Measurements from ENCODE around the gene GRIP1.

GRIP1 gene

DNA sequence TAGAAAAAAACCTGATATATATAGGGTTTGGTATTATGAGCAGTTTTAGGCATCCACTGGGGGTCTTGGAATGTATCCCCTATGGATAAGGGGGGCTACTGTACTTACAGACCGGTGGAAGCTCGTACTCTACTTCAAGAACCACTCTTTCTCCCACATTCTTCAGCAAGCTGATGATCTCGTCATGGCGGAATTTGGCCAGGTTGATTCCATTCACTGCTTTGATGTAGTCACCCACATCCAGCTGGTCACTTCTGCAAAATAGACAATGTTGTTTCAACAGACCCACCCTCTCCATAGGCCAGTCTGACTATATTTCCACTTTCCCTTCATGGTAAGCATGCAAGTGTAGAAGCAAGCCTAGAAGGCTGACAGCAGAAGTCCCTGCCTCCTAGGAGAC lies 139.9 kb downstream of the GRIP1 start:
- Histone ChIP-seq H3K27me3 (ENCODE audit: insufficient read depth, low read length, poor library complexity) (no peaks in the 10 kb centered on the region), H3K4me2 (ENCODE audit: insufficient read depth, low read length) (no peak overlapping the region), H3K27ac (ENCODE audit: low read length) (no peak overlapping the region), H3K4me1 (ENCODE audit: insufficient read depth, low read length) (no peaks in the 10 kb centered on the region), H2AFZ (ENCODE audit: low read depth, low read length) (no peak overlapping the region), H3K9me3 (ENCODE audit: insufficient read depth, low read length, severe bottlenecking) (no peaks in the 10 kb centered on the region), H3K4me3 (ENCODE audit: low read depth in 1 of 2, low read length in 2 of 2) (no peak overlapping the region), H3K9ac (ENCODE audit: low read depth, low read length) (no peak overlapping the region), H4K20me1 (ENCODE audit: insufficient read depth, low read length) (no peaks in the 10 kb centered on the region), H3K79me2 (ENCODE audit: insufficient read depth, low read length) (no peaks in the 10 kb centered on the region), H3K36me3 (ENCODE audit: insufficient read depth, low read length) (no peaks in the 10 kb centered on the region)
- no peak for TF ChIP-seq EZH2 (IDR thresholded peaks at IDR 0.05; ENCODE audit: borderline replicate concordance, low read depth, low read length, severe bottlenecking)
- TF ChIP-seq, protein P1, sequence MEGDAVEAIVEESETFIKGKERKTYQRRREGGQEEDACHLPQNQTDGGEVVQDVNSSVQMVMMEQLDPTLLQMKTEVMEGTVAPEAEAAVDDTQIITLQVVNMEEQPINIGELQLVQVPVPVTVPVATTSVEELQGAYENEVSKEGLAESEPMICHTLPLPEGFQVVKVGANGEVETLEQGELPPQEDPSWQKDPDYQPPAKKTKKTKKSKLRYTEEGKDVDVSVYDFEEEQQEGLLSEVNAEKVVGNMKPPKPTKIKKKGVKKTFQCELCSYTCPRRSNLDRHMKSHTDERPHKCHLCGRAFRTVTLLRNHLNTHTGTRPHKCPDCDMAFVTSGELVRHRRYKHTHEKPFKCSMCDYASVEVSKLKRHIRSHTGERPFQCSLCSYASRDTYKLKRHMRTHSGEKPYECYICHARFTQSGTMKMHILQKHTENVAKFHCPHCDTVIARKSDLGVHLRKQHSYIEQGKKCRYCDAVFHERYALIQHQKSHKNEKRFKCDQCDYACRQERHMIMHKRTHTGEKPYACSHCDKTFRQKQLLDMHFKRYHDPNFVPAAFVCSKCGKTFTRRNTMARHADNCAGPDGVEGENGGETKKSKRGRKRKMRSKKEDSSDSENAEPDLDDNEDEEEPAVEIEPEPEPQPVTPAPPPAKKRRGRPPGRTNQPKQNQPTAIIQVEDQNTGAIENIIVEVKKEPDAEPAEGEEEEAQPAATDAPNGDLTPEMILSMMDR (IDR thresholded peaks at IDR 0.05; ENCODE audit: borderline replicate concordance, extremely low read depth, low read length, poor library complexity, severe bottlenecking): no peak
- DNase-seq (no peak), ATAC-seq (ENCODE audit: insufficient read depth, low read depth) (no peak)

DNA sequence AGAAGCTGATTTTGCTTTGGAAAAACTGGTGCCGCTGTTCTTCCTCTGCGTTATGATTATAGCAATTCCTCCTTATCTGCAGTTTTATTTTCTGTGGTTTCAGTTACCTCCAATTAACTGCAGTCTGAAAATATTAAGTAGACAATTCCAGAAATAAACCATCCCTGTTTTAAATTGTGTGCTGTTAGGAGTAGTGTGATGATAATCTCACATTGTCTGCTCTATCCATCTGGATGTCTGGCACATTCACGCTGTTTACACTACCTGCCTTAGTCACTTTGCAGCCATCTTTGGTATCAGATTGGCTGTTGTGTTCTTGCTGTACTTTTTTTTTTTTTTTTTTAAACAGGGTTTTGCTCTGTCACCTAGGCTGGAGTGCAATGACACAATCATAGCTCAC lies 141.0 kb downstream of the GRIP1 start:
- no peaks in the 10 kb centered on the region for H3K36me3 ChIP-seq (ENCODE audit: insufficient read depth, low read length)
- H3K4me3 ChIP-seq (ENCODE audit: low read depth in 1 of 2, low read length in 2 of 2): no peak overlapping the region
- no peak overlapping the region for H3K9ac ChIP-seq (ENCODE audit: low read depth, low read length)
- H3K4me1 ChIP-seq (ENCODE audit: insufficient read depth, low read length): no peaks in the 10 kb centered on the region
- TF ChIP-seq EZH2 (IDR thresholded peaks at IDR 0.05; ENCODE audit: borderline replicate concordance, low read depth, low read length, severe bottlenecking): no peak
- TF ChIP-seq, protein P1 (IDR thresholded peaks at IDR 0.05; ENCODE audit: borderline replicate concordance, extremely low read depth, low read length, poor library complexity, severe bottlenecking): no peak
- ATAC-seq (ENCODE audit: insufficient read depth, low read depth) (no peak), DNase-seq (no peak)
- no peak overlapping the region for H3K27ac ChIP-seq (ENCODE audit: low read length)
- H3K27me3 ChIP-seq (ENCODE audit: insufficient read depth, low read length, poor library complexity): no peaks in the 10 kb centered on the region
- H3K4me2 ChIP-seq (ENCODE audit: insufficient read depth, low read length): no peak overlapping the region
- no peaks in the 10 kb centered on the region for H3K79me2 ChIP-seq (ENCODE audit: insufficient read depth, low read length)
- no peak overlapping the region for H2AFZ ChIP-seq (ENCODE audit: low read depth, low read length)
- H3K9me3 ChIP-seq (ENCODE audit: insufficient read depth, low read length, severe bottlenecking): no peaks in the 10 kb centered on the region
- no peaks in the 10 kb centered on the region for H4K20me1 ChIP-seq (ENCODE audit: insufficient read depth, low read length)

DNA sequence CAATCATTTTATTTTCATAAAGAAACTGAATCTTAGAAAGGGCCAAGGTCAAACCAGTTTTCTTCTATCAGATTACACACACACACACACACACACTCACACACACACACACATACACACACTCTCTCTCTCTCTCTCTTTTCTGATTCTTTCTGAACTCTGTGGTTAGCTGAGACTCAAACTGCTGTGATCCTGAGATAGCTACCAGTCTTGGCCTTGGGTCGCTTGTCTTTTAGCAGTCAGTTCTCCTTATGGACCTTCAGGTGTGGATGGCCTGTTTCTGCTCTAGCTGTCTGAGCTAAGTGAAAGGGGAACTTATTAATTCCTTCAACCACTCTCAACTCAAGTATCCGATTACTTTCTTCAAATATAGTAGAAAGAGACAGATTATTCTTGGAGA lies 145.1 kb downstream of the GRIP1 start:
- no peak overlapping the region for H3K4me3 ChIP-seq (ENCODE audit: low read depth in 1 of 2, low read length in 2 of 2)
- H3K9me3 ChIP-seq (ENCODE audit: insufficient read depth, low read length, severe bottlenecking): no peaks in the 10 kb centered on the region
- H3K4me1 ChIP-seq (ENCODE audit: insufficient read depth, low read length): no peaks in the 10 kb centered on the region
- no peak overlapping the region for H3K9ac ChIP-seq (ENCODE audit: low read depth, low read length)
- H3K27ac ChIP-seq (ENCODE audit: low read length): no peak overlapping the region
- no peak for TF ChIP-seq EZH2 (IDR thresholded peaks at IDR 0.05; ENCODE audit: borderline replicate concordance, low read depth, low read length, severe bottlenecking)
- TF ChIP-seq, protein P1 (IDR thresholded peaks at IDR 0.05; ENCODE audit: borderline replicate concordance, extremely low read depth, low read length, poor library complexity, severe bottlenecking): no peak
- no peaks in the 10 kb centered on the region for H3K79me2 ChIP-seq (ENCODE audit: insufficient read depth, low read length)
- no peak for DNase-seq
- H4K20me1 ChIP-seq (ENCODE audit: insufficient read depth, low read length): no peaks in the 10 kb centered on the region
- H2AFZ ChIP-seq (ENCODE audit: low read depth, low read length): no peak overlapping the region
- no peak overlapping the region for H3K4me2 ChIP-seq (ENCODE audit: insufficient read depth, low read length)
- H3K36me3 ChIP-seq (ENCODE audit: insufficient read depth, low read length): no peaks in the 10 kb centered on the region
- no peaks in the 10 kb centered on the region for H3K27me3 ChIP-seq (ENCODE audit: insufficient read depth, low read length, poor library complexity)
- no peak for ATAC-seq (ENCODE audit: insufficient read depth, low read depth)

DNA sequence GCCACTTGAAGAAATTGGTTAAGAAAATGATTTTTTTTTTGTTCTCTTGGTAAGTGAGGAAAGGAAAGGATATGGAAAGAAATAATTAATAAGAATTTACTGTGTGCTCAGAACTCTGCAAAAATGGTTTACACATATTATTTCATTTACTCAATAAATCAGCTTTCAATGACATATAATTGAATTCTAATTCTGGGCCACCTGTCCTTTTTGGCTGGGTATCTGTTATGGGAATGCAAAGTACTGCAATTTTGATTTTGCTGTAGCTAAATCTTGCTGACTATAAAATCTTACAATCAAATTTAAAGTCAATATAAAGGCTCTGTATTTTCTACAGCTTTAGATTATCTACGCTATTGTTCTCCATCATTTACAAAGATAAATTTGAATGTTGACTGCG lies 147.1 kb downstream of the GRIP1 start:
- no peak for ATAC-seq (ENCODE audit: insufficient read depth, low read depth)
- Histone ChIP-seq H2AFZ (ENCODE audit: low read depth, low read length) (no peak overlapping the region), H3K27ac (ENCODE audit: low read length) (no peak overlapping the region), H4K20me1 (ENCODE audit: insufficient read depth, low read length) (no peaks in the 10 kb centered on the region), H3K9ac (ENCODE audit: low read depth, low read length) (no peak overlapping the region), H3K4me1 (ENCODE audit: insufficient read depth, low read length) (no peaks in the 10 kb centered on the region), H3K4me2 (ENCODE audit: insufficient read depth, low read length) (no peak overlapping the region), H3K27me3 (ENCODE audit: insufficient read depth, low read length, poor library complexity) (no peaks in the 10 kb centered on the region), H3K36me3 (ENCODE audit: insufficient read depth, low read length) (no peaks in the 10 kb centered on the region), H3K4me3 (ENCODE audit: low read depth in 1 of 2, low read length in 2 of 2) (no peak overlapping the region), H3K79me2 (ENCODE audit: insufficient read depth, low read length) (no peaks in the 10 kb centered on the region), H3K9me3 (ENCODE audit: insufficient read depth, low read length, severe bottlenecking) (no peaks in the 10 kb centered on the region)
- TF ChIP-seq, protein P1 (IDR thresholded peaks at IDR 0.05; ENCODE audit: borderline replicate concordance, extremely low read depth, low read length, poor library complexity, severe bottlenecking): no peak
- TF ChIP-seq EZH2 (IDR thresholded peaks at IDR 0.05; ENCODE audit: borderline replicate concordance, low read depth, low read length, severe bottlenecking): no peak
- no peak for DNase-seq

Data from DND-41 (cell line).